Measurements from ENCODE around the gene EYS. TPM values are rescaled to one million over a fixed set of nuclear protein-coding genes. Genes with fewer than 3 reads are reported as not detected.

EYS gene
- total RNA-seq, 1 donor from 2014 or later, result not detected

DNA sequence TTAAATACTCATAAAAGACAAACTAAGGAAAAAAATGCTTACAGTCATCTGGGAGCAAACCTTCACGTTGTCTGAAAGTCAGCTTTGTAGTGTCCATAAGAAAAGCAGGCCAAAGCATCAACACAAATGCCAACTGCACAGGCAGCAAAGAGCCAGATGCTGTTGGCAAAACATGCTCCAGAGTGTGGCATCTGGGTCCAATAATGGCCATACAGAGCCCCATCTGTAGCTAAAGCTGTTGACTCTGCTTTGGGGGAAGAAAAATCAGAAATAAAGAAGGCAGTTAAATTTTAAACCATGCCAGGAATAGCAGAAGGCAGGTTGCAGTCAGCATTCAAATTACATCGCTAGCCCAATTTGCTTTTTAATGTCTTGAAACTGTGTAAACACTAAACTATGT is 776.3 kb downstream of the EYS start:
- Mint-ChIP-seq H3K4me1 (ENCODE audit: unreplicated experiment) (no peaks in the 10 kb centered on the region), H3K27me3 (ENCODE audit: unreplicated experiment) (peaks cover 17% of the 10 kb centered on the region), H3K4me3 (ENCODE audit: unreplicated experiment) (no peak overlapping the region), H3K9me3 (ENCODE audit: unreplicated experiment) (peaks cover 4% of the 10 kb centered on the region), H3K36me3 (ENCODE audit: unreplicated experiment) (no peaks in the 10 kb centered on the region), H3K27ac (ENCODE audit: unreplicated experiment) (no peak overlapping the region)
- no peak for DNase-seq (ENCODE audit: extremely low spot score, unreplicated experiment)
- TF ChIP-seq, protein P1, sequence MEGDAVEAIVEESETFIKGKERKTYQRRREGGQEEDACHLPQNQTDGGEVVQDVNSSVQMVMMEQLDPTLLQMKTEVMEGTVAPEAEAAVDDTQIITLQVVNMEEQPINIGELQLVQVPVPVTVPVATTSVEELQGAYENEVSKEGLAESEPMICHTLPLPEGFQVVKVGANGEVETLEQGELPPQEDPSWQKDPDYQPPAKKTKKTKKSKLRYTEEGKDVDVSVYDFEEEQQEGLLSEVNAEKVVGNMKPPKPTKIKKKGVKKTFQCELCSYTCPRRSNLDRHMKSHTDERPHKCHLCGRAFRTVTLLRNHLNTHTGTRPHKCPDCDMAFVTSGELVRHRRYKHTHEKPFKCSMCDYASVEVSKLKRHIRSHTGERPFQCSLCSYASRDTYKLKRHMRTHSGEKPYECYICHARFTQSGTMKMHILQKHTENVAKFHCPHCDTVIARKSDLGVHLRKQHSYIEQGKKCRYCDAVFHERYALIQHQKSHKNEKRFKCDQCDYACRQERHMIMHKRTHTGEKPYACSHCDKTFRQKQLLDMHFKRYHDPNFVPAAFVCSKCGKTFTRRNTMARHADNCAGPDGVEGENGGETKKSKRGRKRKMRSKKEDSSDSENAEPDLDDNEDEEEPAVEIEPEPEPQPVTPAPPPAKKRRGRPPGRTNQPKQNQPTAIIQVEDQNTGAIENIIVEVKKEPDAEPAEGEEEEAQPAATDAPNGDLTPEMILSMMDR (IDR thresholded peaks at IDR 0.05), result no peak

DNA sequence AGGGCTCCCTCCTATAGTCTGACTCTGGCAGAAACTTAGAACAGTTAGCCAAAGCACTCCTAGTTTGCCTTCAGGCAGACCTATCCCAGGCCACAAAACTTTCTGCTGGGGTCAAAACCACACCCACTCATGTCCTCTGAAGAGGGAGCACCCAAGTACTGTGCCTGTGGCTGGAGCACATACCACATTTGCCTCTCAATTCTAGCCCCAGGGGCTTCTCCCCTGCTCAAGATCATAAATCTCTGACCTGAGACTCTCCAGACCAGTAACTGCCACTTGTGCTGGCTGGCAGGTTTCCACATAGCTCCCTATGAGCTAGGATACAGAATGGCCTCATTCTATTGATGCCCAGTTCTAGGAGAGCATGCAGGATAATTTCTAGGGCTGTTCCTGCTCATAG is 781.0 kb downstream of the EYS start:
- TF ChIP-seq, protein P1 (IDR thresholded peaks at IDR 0.05), result no peak
- Mint-ChIP-seq H3K4me1 (ENCODE audit: unreplicated experiment) (no peaks in the 10 kb centered on the region), H3K36me3 (ENCODE audit: unreplicated experiment) (no peaks in the 10 kb centered on the region), H3K4me3 (ENCODE audit: unreplicated experiment) (no peak overlapping the region), H3K27ac (ENCODE audit: unreplicated experiment) (no peak overlapping the region), H3K9me3 (ENCODE audit: unreplicated experiment) (no peaks in the 10 kb centered on the region), H3K27me3 (ENCODE audit: unreplicated experiment) (peaks cover 23% of the 10 kb centered on the region)
- DNase-seq (ENCODE audit: extremely low spot score, unreplicated experiment), result no peak

DNA sequence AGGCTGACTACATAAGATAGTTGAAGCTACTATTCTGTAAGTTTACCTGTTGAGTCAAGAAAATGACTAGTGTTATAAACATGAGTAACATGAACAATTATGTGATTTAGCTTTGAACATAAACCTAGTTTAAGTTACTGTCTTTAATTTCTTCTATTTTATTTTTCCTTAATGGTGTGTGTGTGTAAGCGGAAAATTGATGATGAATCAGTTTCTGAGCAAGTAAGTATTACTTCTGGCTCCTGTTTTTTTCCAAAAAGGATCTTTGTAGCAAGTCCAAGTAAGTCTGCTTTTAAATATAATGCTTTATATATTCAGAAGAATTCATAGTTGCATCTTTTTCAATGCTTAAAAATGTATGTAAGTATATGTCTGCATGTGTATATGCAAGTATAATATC is 786.8 kb downstream of the EYS start:
- no peak for DNase-seq (ENCODE audit: extremely low spot score, unreplicated experiment)
- Mint-ChIP-seq H3K27me3 (ENCODE audit: unreplicated experiment) (peaks cover 34% of the 10 kb centered on the region), H3K4me3 (ENCODE audit: unreplicated experiment) (no peak overlapping the region), H3K27ac (ENCODE audit: unreplicated experiment) (no peak overlapping the region), H3K9me3 (ENCODE audit: unreplicated experiment) (no peaks in the 10 kb centered on the region), H3K4me1 (ENCODE audit: unreplicated experiment) (no peaks in the 10 kb centered on the region), H3K36me3 (ENCODE audit: unreplicated experiment) (no peaks in the 10 kb centered on the region)
- TF ChIP-seq, protein P1 (IDR thresholded peaks at IDR 0.05), result no peak

DNA sequence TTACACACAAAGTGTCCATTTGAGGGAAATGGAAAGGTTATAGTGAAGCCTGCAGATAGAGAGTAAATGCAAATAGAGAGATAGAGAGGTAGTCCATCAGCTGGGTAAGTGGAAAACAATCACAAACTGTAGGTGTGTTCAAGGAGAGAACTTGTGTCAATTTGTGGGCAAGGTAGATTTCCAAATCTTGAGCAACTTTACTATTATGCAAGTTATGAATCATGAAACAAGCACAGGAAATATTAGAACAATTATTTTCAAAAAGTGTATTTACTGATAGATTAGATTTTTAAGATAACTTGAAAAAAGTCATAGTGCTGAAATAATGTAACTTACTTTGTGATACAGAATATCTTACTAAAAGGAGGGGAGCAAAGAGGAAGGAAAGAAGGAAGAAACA is 792.9 kb downstream of the EYS start:
- no peak overlapping the region for H3K4me3 Mint-ChIP-seq (ENCODE audit: unreplicated experiment)

DNA sequence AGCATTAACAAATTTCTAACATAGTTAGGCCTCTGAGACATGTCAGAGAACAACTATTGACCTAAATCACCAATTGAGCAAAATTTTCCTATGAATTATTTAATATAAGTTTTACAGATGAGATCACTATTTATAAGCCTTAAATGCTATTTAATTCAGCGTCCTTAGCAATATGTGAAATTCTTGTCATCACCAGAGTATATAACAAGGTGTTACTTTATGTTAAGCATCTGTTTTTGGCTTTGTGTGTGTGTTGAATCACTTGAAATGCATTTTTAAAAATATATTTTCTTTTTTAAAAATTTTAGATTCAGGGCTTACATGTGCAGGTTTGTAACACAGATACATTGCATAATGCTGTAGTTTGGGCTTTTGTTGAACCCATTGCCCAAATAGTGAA is 794.1 kb downstream of the EYS start:
- no peaks in the 10 kb centered on the region for H3K4me1 Mint-ChIP-seq (ENCODE audit: unreplicated experiment)
- H3K36me3 Mint-ChIP-seq (ENCODE audit: unreplicated experiment), result no peaks in the 10 kb centered on the region
- no peak for DNase-seq (ENCODE audit: extremely low spot score, unreplicated experiment)
- H3K27ac Mint-ChIP-seq (ENCODE audit: unreplicated experiment), result no peak overlapping the region
- TF ChIP-seq, protein P1 (IDR thresholded peaks at IDR 0.05), result no peak
- peaks cover 28% of the 10 kb centered on the region for H3K27me3 Mint-ChIP-seq (ENCODE audit: unreplicated experiment)
- no peaks in the 10 kb centered on the region for H3K9me3 Mint-ChIP-seq (ENCODE audit: unreplicated experiment)
- H3K4me3 Mint-ChIP-seq (ENCODE audit: unreplicated experiment), result no peak overlapping the region

More for the DNA sequence above, 792.9 kb downstream of the EYS start:
- H3K4me1 Mint-ChIP-seq (ENCODE audit: unreplicated experiment), result no peaks in the 10 kb centered on the region
- no peak overlapping the region for H3K27ac Mint-ChIP-seq (ENCODE audit: unreplicated experiment)
- H3K27me3 Mint-ChIP-seq (ENCODE audit: unreplicated experiment), result peaks cover 35% of the 10 kb centered on the region
- H3K9me3 Mint-ChIP-seq (ENCODE audit: unreplicated experiment), result no peaks in the 10 kb centered on the region
- DNase-seq (ENCODE audit: extremely low spot score, unreplicated experiment), result no peak
- no peaks in the 10 kb centered on the region for H3K36me3 Mint-ChIP-seq (ENCODE audit: unreplicated experiment)
- TF ChIP-seq, protein P1 (IDR thresholded peaks at IDR 0.05), result no peak
